NCI-H2029 treated with DMSO at 0.1 percent for 48 hours (cell line): Measurements from ENCODE around the gene MAP7D3.
"Not testable (repeated sequence)": the region's sequence is repeated elsewhere in the genome, so short reads cannot be mapped to it uniquely, and the experiment has no call there.

ENCODE experiments used
- DNase-seq: peaks from one replicate; lab custom pipeline; 2025; lab: John Stamatoyannopoulos, UW

MAP7D3 gene

DNA sequence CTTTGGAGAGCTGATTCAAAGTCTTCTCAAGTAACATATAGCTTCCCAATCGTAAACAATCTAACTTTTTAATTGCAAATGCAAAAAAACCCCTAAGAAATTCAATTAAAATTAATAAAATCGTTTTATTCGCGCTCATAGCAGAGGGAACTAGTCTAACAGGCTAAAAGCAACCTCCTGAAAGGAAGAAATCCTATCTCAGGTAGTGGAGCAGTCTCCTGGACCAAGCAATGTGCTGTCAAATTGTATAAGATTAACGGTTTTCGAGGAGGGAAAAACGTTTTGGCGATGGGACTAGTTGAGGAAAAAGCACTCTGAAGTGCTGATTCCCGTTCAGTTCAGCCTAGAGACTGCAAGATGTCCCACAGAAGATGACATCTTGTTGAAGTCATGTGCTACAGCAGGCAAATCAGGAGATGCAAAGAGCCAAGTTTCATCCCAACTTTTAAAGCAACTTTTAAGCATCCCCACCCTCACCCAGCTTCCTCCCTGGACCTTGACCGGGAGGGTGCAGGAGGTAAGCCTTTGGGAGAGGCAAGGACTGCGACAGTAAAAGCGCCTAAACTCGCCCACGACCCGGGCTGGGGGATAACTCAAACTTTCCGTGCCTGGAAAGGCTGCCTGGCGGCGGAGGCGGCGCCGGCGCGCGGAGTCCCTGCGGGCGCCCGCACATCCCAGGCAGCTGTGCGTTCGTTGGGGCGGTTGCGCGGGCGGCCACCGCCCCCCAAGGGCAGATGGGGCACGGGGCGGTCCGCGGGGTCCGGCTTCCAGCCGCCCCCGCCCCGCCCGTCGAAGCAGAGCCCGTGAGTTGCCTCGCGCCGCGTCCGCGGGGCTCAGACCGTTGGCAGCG, 784 bp downstream of the MAP7D3 start:
- DNase-seq: no peak

DNA sequence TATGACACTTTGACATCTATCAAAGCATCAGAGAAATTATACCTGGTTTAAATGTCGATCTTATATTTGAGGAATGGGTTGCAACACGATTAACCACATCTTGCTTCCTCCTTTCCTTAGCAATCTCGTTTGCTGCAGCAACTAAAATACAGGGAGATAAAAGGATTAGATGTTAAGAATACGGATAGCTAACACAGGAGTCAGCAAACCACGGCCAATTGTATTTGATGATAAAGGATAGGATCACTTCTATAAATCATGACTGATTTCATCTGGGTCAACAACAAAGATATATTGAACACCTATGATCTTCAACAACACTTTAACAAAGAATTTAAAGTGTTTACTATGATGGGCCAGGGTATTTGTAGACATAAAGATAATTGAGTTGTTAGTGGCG, 5.0 kb downstream of the MAP7D3 start:
- DNase-seq: no peak

DNA sequence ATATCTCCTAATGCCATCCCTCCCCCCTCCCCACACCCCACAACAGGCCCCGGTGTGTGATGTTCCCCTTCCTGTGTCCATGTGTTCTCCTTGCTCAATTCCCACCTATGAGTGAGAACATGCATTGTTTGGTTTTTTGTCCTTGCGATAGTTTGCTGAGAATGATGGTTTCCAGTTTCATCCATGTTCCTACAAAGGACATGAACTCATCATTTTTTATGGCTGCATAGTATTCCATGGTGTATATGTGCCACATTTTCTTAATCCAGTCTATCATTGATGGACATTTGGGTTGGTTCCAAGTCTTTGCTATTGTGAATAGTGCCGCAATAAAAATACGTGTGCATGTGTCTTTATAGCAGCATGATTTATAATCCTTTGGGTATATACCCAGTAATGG, 13.4 kb downstream of the MAP7D3 start:
- not testable (repeated sequence) for DNase-seq

DNA sequence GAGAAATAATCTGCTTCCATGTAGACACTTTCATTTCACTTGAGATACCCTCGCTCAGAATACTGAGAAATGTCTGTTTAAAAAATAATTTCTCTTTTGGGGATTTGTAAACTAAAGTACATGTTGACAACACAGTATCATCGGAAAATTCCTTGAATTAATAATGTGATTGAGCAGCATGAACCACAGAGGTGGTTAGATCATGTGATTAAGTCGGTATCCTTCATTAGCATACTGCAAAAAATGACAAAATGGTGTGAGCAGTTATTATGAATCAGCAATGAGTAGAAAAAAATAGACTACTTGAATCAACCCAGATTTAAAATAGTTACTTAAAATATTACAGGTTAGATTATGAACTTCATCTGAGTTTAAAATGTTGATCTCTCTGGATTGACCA, 14.1 kb downstream of the MAP7D3 start:
- no peak for DNase-seq

DNA sequence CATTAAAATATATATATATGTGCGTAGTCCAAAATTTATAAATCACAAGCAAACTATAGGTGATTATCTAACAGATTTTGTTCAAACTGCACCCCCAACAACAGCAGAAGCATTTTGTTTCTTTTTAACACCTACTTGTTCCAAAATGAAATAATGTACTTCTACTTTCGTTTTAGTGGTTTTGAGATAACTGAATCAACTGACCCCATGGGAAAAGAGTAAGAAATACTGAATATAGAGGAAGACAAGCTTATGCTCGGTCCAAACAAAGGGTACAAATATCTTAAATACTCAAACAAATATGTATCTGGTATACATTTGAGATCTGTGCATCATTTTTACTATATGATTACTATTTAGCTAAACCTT, 22.4 kb downstream of the MAP7D3 start:
- DNase-seq: no peak

DNA sequence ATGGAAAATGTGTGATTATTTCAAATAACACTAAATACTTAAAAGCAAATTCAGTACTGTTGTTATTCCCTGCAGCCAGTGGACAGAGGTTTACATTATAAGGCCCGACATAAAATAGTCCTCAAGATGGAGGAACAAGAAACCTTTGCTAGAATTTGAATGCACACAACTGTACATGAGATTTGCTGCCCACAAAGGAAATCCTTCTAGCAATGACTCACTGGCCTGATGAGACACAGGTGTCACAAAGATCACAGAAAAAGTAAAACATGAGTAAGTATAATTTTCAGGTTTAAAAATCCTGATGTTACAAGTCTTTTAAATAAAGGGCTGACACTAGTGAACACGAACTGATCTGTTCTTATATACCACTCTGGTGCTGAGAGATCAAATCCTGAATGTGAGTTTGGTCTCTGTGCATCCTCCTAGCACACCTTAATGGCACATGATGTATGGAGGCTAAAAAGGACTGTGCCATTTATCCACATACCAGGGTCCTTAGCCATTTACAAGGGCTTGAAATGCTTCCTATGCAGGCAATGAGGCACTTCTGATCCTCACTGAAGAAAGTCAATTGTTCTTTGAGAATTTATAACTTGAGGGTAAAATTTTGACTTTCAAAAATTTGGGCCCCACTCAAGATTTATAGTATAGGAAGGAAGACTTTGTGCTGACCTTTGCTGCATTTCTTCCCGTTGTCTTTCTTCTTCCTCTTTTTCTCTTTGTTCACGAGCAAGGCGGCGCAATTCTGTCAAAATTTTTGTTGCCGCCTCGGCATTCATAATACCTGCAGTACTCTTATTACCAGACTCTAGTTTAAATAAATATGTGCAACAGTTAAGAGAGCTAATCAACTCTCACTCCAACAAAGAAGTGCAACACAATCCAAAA, 23.0 kb downstream of the MAP7D3 start:
- DNase-seq: no peak

DNA sequence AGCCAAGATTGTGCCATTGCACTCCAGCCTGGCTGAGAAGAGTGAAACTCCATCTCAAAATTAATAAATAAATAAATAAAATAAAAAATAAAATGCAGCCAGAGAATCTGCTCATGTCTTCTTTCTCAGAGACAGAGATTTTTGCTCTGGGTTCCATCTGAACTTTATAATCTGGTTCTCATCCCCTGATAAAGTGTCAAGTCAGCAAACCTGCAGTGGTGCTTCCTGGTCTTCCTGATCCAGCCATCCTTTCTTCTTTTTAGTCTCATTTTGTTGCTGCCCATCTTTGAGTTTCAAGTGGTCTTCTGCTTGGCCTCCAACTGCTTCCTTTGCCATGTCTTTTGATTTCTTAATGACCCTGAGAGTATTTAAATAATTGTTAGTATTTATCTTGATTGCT, 24.1 kb downstream of the MAP7D3 start:
- DNase-seq: no peak

DNA sequence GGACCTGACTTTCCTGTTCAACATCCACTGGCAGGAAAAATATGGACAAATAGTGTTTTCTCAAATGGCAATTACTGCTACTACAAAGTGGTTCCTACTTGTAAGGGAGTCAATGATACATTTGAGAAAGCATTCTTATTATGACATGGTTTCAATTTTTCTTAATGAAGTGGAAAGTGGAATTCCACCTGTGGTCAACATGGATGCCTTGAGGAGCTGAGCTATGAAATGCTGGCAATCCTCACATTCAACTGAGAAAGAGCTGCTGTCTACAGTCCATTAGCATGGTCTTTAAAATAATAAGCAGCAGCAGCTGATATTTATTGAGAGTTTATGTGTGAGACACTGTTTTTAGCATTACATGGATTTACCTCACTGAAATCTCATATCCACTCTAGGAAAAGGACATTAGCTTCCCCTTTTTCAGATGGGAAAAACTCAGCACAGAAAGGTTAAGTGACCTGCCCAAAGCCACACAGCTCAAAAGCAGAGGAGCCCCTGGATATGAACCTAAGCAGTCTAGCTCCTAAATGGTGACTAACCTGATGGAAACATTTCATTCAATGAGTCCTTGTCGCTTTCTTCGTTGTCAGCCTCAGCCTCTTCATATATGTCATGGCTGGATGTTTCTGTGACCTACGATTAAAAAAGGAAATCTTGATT, 29.2 kb downstream of the MAP7D3 start:
- no peak for DNase-seq

DNA sequence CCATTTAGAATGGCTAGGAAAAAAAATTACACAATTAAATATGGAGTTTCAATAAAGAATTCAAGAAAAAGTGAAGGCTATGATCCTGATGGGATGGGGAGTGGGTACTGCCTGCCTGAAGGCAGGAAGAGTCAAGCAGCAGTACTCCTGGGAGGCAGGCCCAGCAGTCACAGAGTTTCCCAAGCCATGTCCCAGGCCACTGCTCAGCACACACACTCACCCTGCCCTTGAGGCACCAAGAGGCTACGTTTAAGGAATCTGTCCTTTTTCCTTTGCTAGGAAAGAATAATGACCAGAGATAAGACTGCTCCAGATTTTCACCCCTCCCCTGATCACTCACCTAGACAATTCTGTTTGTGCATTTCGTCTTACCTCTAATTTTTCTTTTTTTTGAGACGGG, 30.2 kb downstream of the MAP7D3 start:
- DNase-seq: no peak

DNA sequence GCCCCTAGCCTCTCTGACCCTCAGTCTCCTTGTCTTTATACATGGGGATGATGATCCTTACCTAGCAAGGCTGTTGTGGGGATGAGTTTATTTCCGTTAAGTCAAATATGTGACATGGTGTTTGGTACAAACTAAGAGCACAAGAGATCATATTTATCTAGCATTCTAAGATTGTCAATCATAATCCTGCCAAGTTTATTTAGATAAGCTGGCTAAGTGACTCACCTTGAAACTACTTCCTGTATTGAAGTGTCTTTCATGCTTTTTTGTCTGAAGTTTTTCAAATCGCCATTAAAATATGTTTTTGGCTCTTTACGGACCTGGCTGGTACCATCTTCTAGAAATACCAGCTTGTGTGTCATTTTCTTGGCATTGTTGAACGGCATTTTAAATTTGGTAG, 30.7 kb downstream of the MAP7D3 start:
- no peak for DNase-seq

DNA sequence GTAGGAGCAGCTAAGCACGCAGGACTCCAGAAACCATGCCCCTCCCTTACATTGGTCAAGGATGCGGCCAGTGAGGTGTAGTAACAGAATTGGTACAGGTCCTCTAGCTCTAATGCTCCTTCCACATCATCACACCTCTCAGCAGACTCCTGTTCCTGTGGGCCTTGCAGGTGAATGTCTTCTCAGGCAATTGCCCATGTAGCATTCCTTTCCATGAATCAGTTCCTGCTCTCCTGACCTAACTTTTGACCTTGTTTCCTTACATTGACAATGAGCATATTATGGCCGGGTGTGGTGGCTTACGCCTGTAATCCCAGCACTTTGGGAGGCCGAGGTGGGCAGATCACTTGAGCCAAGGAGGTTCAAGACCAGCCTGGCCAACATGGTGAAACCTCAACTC, 31.3 kb downstream of the MAP7D3 start:
- DNase-seq: no peak

DNA sequence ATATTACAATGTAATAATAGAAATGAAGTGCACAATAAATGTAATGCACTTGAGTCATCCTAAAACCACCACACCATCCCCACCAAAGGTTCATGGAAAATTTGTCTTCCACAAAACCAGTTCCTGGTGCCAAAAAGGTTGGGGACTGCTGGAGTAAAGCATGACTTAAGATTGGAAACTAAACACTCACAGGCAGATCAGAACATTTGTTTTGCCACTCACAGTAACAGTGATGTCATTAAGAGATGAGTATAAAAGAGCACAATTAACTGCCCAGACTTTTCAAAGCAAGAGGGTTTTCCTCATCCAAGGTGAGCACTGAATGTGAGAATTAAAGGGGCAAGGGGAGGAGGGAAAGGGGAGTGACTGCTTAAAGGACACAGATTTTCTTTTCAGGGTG, 35.6 kb downstream of the MAP7D3 start:
- no peak for DNase-seq

DNA sequence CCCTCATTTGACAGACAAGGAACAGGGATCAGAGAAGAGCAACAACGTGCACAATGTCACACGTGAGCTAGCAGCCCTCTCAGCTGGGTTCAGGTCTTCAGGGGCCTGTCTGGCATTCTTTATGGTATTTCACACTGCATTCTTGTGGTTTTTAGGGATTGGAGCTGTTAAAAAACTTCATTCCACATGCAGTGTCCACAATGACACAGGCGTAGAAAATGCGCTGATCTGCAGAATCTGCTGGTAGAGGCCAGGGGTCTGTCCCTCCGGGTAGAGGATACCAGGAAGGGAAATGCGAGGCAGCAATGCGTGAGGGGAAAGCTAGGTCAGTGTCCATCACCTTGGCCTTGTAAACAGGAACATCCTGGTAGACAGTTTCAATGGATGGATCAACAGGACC, 36.6 kb downstream of the MAP7D3 start:
- DNase-seq: no peak

DNA sequence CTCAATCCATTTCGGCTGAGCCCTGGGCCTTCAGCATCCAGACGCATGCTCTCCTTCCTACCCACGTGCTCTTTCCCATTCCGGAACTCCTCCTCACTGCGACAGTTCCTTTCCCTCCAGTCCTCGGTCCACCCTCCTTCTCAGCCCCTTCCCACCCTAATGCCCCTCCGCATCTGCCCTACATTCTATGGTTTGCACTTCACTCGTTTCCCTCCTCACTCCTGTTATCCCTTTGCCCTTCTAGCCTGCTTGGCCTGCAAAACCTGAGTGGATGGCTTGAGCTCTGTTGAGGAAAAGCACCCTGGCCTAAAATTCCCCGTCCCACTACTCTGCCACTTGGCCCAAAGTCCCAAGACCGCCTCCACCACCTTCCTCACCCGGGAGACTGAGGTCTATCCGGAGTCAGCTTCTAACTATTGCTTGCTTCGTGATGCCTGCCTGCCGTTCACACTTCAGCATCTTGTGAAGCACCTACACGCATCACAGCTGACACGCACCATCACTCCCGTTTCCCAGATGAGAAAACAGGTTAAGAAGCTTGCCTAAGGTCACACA, 38.6 kb downstream of the MAP7D3 start:
- DNase-seq: no peak

DNA sequence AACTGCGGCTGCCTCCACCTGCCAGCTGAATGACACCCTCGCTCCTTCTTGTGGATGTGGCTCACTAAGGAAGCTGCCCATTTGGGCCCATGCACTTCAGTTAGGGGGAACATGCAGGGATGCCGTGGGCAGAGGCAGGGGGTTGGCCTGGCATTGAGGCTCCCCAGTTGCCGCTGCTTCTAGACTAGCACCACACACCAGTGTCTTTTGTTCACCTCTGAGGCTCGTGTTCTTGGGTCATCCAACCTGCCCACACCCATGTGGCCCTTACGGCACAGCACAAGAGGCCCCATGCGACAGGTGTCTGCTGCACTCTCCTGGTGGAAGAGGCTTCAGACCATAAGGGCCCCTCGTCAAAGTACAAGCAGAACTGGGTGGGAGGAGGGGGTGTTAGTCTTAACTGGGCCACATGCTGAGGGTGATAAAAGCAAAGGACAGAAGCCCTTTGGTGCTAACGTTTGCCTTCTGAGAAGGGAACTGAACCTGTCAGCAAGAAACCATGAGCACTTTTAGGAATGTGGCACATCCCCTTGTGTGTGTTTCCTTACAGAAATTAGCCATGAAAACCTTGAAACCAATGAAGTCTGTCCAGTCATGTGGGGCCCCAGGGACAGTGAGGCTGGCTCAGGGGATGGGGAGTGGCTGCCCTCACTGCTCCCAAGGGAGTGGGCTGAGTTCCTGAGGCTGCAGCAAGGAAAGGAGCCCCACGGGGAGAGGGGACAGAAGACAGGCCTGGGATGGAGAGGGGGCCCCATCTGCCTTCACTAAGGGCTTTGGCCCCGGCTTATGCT, 39.2 kb downstream of the MAP7D3 start:
- DNase-seq: no peak

DNA sequence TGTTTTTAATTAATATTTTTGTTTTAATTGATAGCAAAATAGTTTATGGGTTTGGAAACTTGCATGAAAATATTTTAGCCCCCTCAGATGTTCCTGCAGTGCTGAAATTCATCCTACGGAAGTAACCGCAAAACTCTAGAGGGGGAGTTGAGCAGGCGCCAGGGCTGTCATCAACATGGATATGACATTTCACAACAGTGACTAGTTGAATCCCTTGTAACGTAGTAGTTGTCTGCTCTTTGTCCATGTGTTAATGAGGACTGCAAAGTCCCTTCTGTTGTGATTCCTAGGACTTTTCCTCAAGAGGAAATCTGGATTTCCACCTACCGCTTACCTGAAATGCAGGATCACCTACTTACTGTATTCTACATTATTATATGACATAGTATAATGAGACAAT, 40.4 kb downstream of the MAP7D3 start:
- DNase-seq: no peak

DNA sequence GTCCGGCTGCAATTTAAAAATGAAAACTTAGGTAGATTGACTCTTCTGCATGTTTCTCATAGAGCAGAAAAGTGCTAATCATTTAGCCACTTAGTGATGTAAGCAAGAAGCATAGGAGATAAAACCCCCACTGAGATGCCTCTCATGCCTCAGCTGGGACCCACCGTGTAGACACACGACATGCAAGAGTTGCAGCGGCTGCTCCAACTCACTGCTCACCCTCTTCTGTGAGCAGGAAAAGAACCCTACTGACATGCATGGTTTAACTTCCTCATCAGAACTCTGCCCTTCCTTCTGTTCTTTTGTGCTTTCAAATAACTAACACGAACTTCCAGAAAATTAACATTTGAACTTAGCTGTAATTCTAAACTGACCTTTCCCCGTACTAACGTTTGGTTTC, 41.0 kb downstream of the MAP7D3 start:
- DNase-seq: no peak

DNA sequence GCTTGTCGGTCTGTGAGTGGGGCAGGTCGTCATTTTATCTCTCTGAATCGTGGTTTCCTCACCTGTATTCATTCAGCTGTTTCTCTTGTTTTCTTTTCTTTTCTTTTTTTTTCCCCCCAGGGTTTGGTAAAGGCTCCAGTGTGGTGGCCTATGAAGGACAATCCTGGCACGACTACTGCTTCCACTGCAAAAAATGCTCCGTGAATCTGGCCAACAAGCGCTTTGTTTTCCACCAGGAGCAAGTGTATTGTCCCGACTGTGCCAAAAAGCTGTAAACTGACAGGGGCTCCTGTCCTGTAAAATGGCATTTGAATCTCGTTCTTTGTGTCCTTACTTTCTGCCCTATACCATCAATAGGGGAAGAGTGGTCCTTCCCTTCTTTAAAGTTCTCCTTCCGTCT, 41.4 kb downstream of the MAP7D3 start:
- DNase-seq: no peak

DNA sequence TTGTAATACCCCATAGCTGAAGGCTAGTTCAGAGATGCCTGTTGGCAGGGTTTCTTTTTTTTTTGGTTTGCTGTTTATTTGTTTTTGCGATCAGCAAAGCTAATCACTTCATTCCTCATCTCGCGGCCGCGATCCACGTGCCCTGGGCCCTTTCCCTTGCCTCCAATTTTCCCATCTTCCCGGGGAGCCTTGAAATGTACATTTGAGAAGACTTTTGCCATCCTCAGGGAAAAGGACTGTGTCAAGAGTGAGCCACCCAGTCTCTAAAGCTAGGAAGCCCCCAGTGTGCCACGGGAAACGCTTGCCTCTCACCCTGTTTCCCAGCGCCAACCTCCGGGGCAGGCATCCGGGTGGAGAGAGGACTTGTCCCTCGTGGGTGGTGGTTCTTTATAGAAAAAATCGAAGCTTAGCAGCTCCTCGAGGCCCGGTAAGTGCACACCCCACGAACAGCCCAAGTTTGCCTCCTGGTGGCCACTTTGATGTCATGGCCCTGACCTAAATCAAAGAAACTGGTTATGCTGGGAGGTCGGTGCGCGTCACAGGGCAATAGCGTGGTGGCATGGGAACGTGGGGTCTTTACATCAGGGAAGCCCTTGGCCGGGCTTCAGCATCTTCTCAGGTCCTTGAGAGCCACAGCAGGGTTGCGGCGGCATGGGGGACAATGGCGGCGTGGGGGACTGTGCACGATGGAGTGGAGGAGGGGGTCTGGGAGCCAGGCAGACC, 42.0 kb downstream of the MAP7D3 start:
- no peak for DNase-seq

DNA sequence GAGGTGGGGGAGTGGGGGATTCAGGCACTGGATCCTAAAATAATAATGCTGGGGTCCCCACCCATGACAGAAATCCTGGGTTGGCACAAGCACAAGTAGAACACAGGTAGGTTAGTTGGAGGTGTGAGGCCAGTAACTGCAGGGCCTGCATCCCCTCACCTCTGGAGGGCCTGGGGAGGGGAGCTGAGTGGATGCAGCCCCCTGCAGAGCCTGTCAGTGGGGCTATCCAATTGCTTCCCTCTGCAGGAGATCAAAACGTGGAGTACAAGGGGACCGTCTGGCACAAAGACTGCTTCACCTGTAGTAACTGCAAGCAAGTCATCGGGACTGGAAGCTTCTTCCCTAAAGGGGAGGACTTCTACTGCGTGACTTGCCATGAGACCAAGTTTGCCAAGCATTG, 43.7 kb downstream of the MAP7D3 start:
- DNase-seq: no peak

DNA sequence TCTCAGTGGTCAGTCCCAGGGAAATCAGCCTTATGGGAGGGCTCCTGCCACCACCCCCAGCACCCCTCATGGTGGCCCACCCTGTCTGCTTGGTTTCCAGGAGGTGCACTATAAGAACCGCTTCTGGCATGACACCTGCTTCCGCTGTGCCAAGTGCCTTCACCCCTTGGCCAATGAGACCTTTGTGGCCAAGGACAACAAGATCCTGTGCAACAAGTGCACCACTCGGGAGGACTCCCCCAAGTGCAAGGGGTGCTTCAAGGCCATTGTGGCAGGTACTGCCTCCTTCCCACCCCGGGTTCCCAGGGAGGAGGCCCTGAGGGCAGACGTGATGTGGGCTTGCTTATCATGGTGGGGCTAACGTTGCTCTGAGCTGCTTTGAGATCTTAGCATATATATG, 44.3 kb downstream of the MAP7D3 start:
- DNase-seq: no peak
